Measurements from ENCODE around the gene PXT1. TPM values are rescaled to one million over a fixed set of nuclear protein-coding genes. Genes with fewer than 3 reads are reported as not detected.

PXT1 gene
- not detected for total RNA-seq

GRCh38 chr6:36442671-36443470 lies at the start of gene PXT1, which contains the start of gene KCTD20:
PXT1 (minus strand) TSS chr6:36442854; CDS start chr6:36426082, 16,772 bp downstream.
KCTD20 (plus strand) TSS chr6:36443000; CDS start chr6:36470098, 27,098 bp downstream.
- intact Hi-C loops (cut with DNase I; ENCODE audit: low total_unique reads) = loop anchor here (10.0 kb wide), 2 partner anchors 102 to 152 kb away; partner anchors contain the start of genes SRSF3 and STK38
- TF ChIP-seq POLR2A (IDR thresholded peaks at IDR 0.05) = no peak
- TF ChIP-seq, protein P1, sequence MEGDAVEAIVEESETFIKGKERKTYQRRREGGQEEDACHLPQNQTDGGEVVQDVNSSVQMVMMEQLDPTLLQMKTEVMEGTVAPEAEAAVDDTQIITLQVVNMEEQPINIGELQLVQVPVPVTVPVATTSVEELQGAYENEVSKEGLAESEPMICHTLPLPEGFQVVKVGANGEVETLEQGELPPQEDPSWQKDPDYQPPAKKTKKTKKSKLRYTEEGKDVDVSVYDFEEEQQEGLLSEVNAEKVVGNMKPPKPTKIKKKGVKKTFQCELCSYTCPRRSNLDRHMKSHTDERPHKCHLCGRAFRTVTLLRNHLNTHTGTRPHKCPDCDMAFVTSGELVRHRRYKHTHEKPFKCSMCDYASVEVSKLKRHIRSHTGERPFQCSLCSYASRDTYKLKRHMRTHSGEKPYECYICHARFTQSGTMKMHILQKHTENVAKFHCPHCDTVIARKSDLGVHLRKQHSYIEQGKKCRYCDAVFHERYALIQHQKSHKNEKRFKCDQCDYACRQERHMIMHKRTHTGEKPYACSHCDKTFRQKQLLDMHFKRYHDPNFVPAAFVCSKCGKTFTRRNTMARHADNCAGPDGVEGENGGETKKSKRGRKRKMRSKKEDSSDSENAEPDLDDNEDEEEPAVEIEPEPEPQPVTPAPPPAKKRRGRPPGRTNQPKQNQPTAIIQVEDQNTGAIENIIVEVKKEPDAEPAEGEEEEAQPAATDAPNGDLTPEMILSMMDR (IDR thresholded peaks at IDR 0.05) = no peak
- peak within 1 kb of the TSS; percentile 93 for H3K4me3 ChIP-seq (ENCODE audit: low read depth, poor library complexity, severe bottlenecking)
- DNase-seq (ENCODE audit: low spot score in 2 of 2) = peak; percentile 75 to 97
- WGBS, 2 donors = 0 to 1% methylated on average over 31 to 51 of the region's 91 CpGs

GRCh38 chr6:36492092-36492491 lies 49.4 kb upstream of the PXT1 start:
- no peak overlapping the region for H3K4me3 ChIP-seq (ENCODE audit: low read depth, poor library complexity, severe bottlenecking)
- TF ChIP-seq, protein P1 (IDR thresholded peaks at IDR 0.05) = no peak
- TF ChIP-seq POLR2A (IDR thresholded peaks at IDR 0.05) = no peak
- WGBS, 2 donors = 78% methylated on average over 4 of the region's 4 CpGs
- no peak for DNase-seq (ENCODE audit: low spot score in 2 of 2)
- intact Hi-C loops (cut with DNase I; ENCODE audit: low total_unique reads) = no loop called here

- DNase-seq (ENCODE audit: low spot score in 2 of 2) = no peak
- no peak for TF ChIP-seq POLR2A (IDR thresholded peaks at IDR 0.05)
- TF ChIP-seq, protein P1 (IDR thresholded peaks at IDR 0.05) = no peak
- intact Hi-C loops (cut with DNase I; ENCODE audit: low total_unique reads) = no loop called here
- 92 to 96% methylated on average over 7 of the region's 7 CpGs for WGBS, 2 donors
- H3K4me3 ChIP-seq (ENCODE audit: low read depth, poor library complexity, severe bottlenecking) = no peak overlapping the region
Observed at GRCh38 chr6:36491378-36491965, 48.8 kb upstream of the PXT1 start.

GRCh38 chr6:36489426-36489825 lies 46.8 kb upstream of the PXT1 start:
- WGBS, 2 donors = 83 to 85% methylated on average over 4 of the region's 4 CpGs
- no peak for TF ChIP-seq POLR2A (IDR thresholded peaks at IDR 0.05)
- TF ChIP-seq, protein P1 (IDR thresholded peaks at IDR 0.05) = no peak
- intact Hi-C loops (cut with DNase I; ENCODE audit: low total_unique reads) = no loop called here

DNA sequence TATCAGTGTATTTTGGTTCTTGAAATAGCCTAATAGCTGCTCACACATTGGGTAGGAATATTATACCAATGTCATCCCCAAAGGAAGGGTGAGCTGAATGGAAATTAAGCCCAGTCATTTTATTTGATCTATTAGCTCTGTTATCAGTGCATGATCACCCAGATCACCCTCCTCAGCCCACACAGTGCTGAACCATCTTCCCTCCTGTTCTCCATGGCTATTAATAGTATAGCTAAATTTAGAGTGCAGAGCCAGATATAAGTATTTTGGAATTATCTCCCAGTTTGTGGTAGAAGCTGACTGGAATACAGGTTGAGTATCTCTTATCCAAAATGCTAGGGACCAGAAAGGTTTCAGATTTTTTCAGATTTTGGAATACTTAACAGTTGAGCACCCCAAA lies 45.6 kb upstream of the PXT1 start:
- TF ChIP-seq, protein P1 (IDR thresholded peaks at IDR 0.05) = no peak
- no peak for TF ChIP-seq POLR2A (IDR thresholded peaks at IDR 0.05)
- DNase-seq (ENCODE audit: low spot score in 2 of 2) = no peak
- intact Hi-C loops (cut with DNase I; ENCODE audit: low total_unique reads) = no loop called here
- no peak overlapping the region for H3K4me3 ChIP-seq (ENCODE audit: low read depth, poor library complexity, severe bottlenecking)

More at GRCh38 chr6:36489426-36489825, 46.8 kb upstream of the PXT1 start:
- DNase-seq (ENCODE audit: low spot score in 2 of 2) = no peak
- H3K4me3 ChIP-seq (ENCODE audit: low read depth, poor library complexity, severe bottlenecking) = no peak overlapping the region

Measured in lower leg skin (tissue), 4 donors.